HUES6 (cell line): ENCODE measurements around the gene LIN28B.

Experiments used
- H3K27ac ChIP-seq: 2 replicates; pipeline ENCODE4 v1.7.0; 2013; ENCODE audit warnings: low read depth, mild to moderate bottlenecking, low read length, inconsistent platforms
- H3K27me3 ChIP-seq: 2 replicates; pipeline ENCODE4 v1.6.1; 2013; ENCODE audit warnings: low read length; ENCODE audit not compliant: control insufficient read depth, insufficient read depth
- H3K36me3 ChIP-seq: 2 replicates; pipeline ENCODE4 v1.6.1; 2013; ENCODE audit warnings: low read length; ENCODE audit not compliant: control insufficient read depth, insufficient read depth
- H3K4me1 ChIP-seq: 2 replicates; pipeline ENCODE4 v1.6.1; 2013; ENCODE audit warnings: low read length; ENCODE audit not compliant: control insufficient read depth, insufficient read depth
- H3K4me3 ChIP-seq: 2 replicates; pipeline ENCODE4 v1.5.1; 2013; ENCODE audit warnings: low read depth, low read length
- H3K9ac ChIP-seq: one replicate; pipeline ENCODE4 v1.6.1; 2013; ENCODE audit warnings: mild to moderate bottlenecking, low read length
- H3K9me3 ChIP-seq: 2 replicates; pipeline ENCODE4 v1.6.1; 2013; ENCODE audit warnings: low read depth, low read length; ENCODE audit not compliant: control insufficient read depth, insufficient read depth

LIN28B gene

GRCh38 chr6:104956731-104957294, at the start of gene LIN28B:
Gene LIN28B, plus strand, starts transcription at chr6:104957107. Its CDS starts 144 bp downstream, at chr6:104957251.
- no peaks in the 10 kb centered on the region for H3K9me3 ChIP-seq
- H3K9ac ChIP-seq, result peak within 1 kb of the TSS; percentile 98
- H3K36me3 ChIP-seq, result peaks cover 4% of the 10 kb centered on the region; the same call in 1 of the 2 replicates
- peaks cover 28% of the 10 kb centered on the region for H3K4me1 ChIP-seq
- no peaks in the 10 kb centered on the region for H3K27me3 ChIP-seq
- peak within 1 kb of the TSS; percentile 90 for H3K4me3 ChIP-seq
- H3K27ac ChIP-seq, result peak within 1 kb of the TSS; percentile 99

- no peak overlapping the region for H3K27ac ChIP-seq
- H3K4me3 ChIP-seq, result no peak overlapping the region
- no peak overlapping the region for H3K9ac ChIP-seq
- no peaks in the 10 kb centered on the region for H3K36me3 ChIP-seq
- no peaks in the 10 kb centered on the region for H3K27me3 ChIP-seq
- peaks cover 5% of the 10 kb centered on the region; the same call in 1 of the 2 replicates for H3K4me1 ChIP-seq
- H3K9me3 ChIP-seq, result 0 out of 2 replicates have a peak, but pooled peaks cover 3% of the 10 kb centered on the region
These were observed 48.6 kb upstream of the LIN28B start for GRCh38 chr6:104908031-104908887.

- Histone ChIP-seq H3K27ac (no peak overlapping the region), H3K27me3 (no peaks in the 10 kb centered on the region), H3K4me3 (no peak overlapping the region), H3K36me3 (no peaks in the 10 kb centered on the region), H3K4me1 (peaks cover 5% of the 10 kb centered on the region; the same call in 1 of the 2 replicates), H3K9ac (no peak overlapping the region), H3K9me3 (0 out of 2 replicates have a peak, but pooled peaks cover 3% of the 10 kb centered on the region)
These were observed 47.9 kb upstream of the LIN28B start for GRCh38 chr6:104908888-104909525.

- no peaks in the 10 kb centered on the region for H3K9me3 ChIP-seq
- no peak overlapping the region for H3K9ac ChIP-seq
- H3K27me3 ChIP-seq, result no peaks in the 10 kb centered on the region
- no peak overlapping the region for H3K27ac ChIP-seq
- peaks cover 5% of the 10 kb centered on the region for H3K4me1 ChIP-seq
- H3K4me3 ChIP-seq, result no peak overlapping the region
- H3K36me3 ChIP-seq, result no peaks in the 10 kb centered on the region
These were observed 35.0 kb upstream of the LIN28B start for GRCh38 chr6:104921896-104922295.

- Histone ChIP-seq H3K9ac (no peak overlapping the region), H3K9me3 (peaks cover 5% of the 10 kb centered on the region; the same call in 1 of the 2 replicates), H3K4me1 (peaks cover 5% of the 10 kb centered on the region; the same call in 1 of the 2 replicates), H3K27me3 (no peaks in the 10 kb centered on the region), H3K36me3 (no peaks in the 10 kb centered on the region), H3K27ac (no peak overlapping the region), H3K4me3 (no peak overlapping the region)
These were observed 28.8 kb upstream of the LIN28B start for GRCh38 chr6:104928141-104928540.

GRCh38 chr6:104929353-104929752, 27.6 kb upstream of the LIN28B start:
- Histone ChIP-seq H3K27me3 (no peaks in the 10 kb centered on the region), H3K36me3 (no peaks in the 10 kb centered on the region), H3K4me1 (peaks cover 5% of the 10 kb centered on the region; the same call in 1 of the 2 replicates), H3K9me3 (peaks cover 5% of the 10 kb centered on the region; the same call in 1 of the 2 replicates), H3K4me3 (no peak overlapping the region), H3K27ac (no peak overlapping the region), H3K9ac (no peak overlapping the region)

- Histone ChIP-seq H3K9ac (no peak overlapping the region), H3K36me3 (no peaks in the 10 kb centered on the region), H3K4me1 (peaks cover 5% of the 10 kb centered on the region; the same call in 1 of the 2 replicates), H3K27ac (no peak overlapping the region), H3K27me3 (no peaks in the 10 kb centered on the region), H3K4me3 (no peak overlapping the region), H3K9me3 (peaks cover 5% of the 10 kb centered on the region; the same call in 1 of the 2 replicates)
These were observed 26.0 kb upstream of the LIN28B start for GRCh38 chr6:104930939-104931338.

- Histone ChIP-seq H3K9me3 (no peaks in the 10 kb centered on the region; the same call in 1 of the 2 replicates), H3K4me1 (no peaks in the 10 kb centered on the region; the same call in 1 of the 2 replicates), H3K27me3 (no peaks in the 10 kb centered on the region; the same call in 1 of the 2 replicates), H3K27ac (no peak overlapping the region), H3K36me3 (no peaks in the 10 kb centered on the region), H3K4me3 (no peak overlapping the region), H3K9ac (no peak overlapping the region)
These were observed 20.0 kb upstream of the LIN28B start for GRCh38 chr6:104936766-104937535.

- Histone ChIP-seq H3K9ac (peak overlapping the region; percentile 87), H3K27me3 (no peaks in the 10 kb centered on the region; the same call in 1 of the 2 replicates), H3K4me1 (no peaks in the 10 kb centered on the region; the same call in 1 of the 2 replicates), H3K36me3 (no peaks in the 10 kb centered on the region), H3K27ac (peak overlapping the region; percentile 66; the same call in 1 of the 2 replicates), H3K4me3 (peak overlapping the region; percentile 83), H3K9me3 (no peaks in the 10 kb centered on the region; the same call in 1 of the 2 replicates)
These were observed 16.5 kb upstream of the LIN28B start for GRCh38 chr6:104940238-104940892.
